OCI-LY3 (cell line): ENCODE results near the gene ATIC.

Source experiments
- CTCF ChIP-seq: fragments of 200-600, 300-600 bp; sonication (generic); IDR thresholded peaks from 2 replicates; pipeline ENCODE4 v1.5.1; 2014; ENCODE audit warnings: antibody characterized with exemption, low read length, low read depth
- EZH2phosphoT487 ChIP-seq: fragments of 200-600 bp; shearing (Covaris generic); IDR thresholded peaks from 2 replicates; pipeline ENCODE4 v1.6.1; 2018; ENCODE audit warnings: antibody characterized with exemption, mixed run types, low read depth

GRCh38 chr2:215363461-215364156, 51.8 kb downstream of the ATIC start:
- TF ChIP-seq CTCF = no peak
- TF ChIP-seq EZH2phosphoT487 = no peak
